GM23338 (cell line): Measurements from ENCODE around the gene NRAS.

Experiments
- CTCF ChIP-seq, 2 experiments: fragments of 200-600 bp in 1 of 2; sonication (generic) in 1 of 2; conservative IDR thresholded peaks; 2 replicates each; pipeline versions ENCODE4 v1.5.1 to v1.6.1; 2016 to 2017; ENCODE audit warnings: antibody characterized with exemption in 2 of 2, low read depth in 2 of 2, mild to moderate bottlenecking in 2 of 2, moderate library complexity in 1 of 2
- ETS1 ChIP-seq: IDR thresholded peaks from 2 replicates; pipeline ENCODE4 v1.6.1; 2016; ENCODE audit warnings: antibody characterized with exemption
- EZH2 ChIP-seq: fragments of 200-600 bp; sonication (generic); IDR thresholded peaks from one replicate; pipeline ENCODE4 v1.8.0; 2017; ENCODE audit warnings: antibody characterized with exemption, mild to moderate bottlenecking, low read depth; ENCODE audit not compliant: unreplicated experiment
- EZH2phosphoT487 ChIP-seq: fragments of 200-600 bp; sonication (generic); IDR thresholded peaks from one replicate; pipeline ENCODE4 v1.8.1; 2018; ENCODE audit warnings: antibody characterized with exemption; ENCODE audit not compliant: unreplicated experiment
- JUNB ChIP-seq: IDR thresholded peaks from one replicate; pipeline ENCODE4 v1.6.1; 2016; ENCODE audit warnings: antibody characterized with exemption; ENCODE audit not compliant: unreplicated experiment
- NANOG ChIP-seq: IDR thresholded peaks from 2 replicates; pipeline ENCODE4 v1.6.1; 2016; ENCODE audit warnings: antibody characterized with exemption, borderline replicate concordance
- POLR2AphosphoS5 ChIP-seq: IDR thresholded peaks from 2 replicates; pipeline ENCODE4 v1.6.1; 2016; ENCODE audit warnings: antibody characterized with exemption, low read depth
- REST ChIP-seq: IDR thresholded peaks from one replicate; pipeline ENCODE4 v1.6.1; 2018; ENCODE audit warnings: antibody characterized with exemption; ENCODE audit not compliant: unreplicated experiment
- ZNF331 ChIP-seq: fragments of 250-450 bp; sonication (Bioruptor Pico); IDR thresholded peaks from 2 replicates; pipeline ENCODE4 v1.5.0; 2020; ENCODE audit warnings: low read depth, mild to moderate bottlenecking, moderate library complexity

- no peak for TF ChIP-seq REST
- TF ChIP-seq CTCF (conservative IDR thresholded peaks at IDR 0.05; ENCODE audit: low read depth in 2 of 2), result no peak
- TF ChIP-seq POLR2AphosphoS5, result no peak
- TF ChIP-seq EZH2, result no peak
- TF ChIP-seq EZH2phosphoT487, result no peak
- TF ChIP-seq ETS1, result no peak
- no peak for TF ChIP-seq JUNB
- no peak for TF ChIP-seq NANOG
- no peak for TF ChIP-seq ZNF331 (CRISPR knock-in tag)
Observed at GRCh38 chr1:114666954-114667353, 49.6 kb downstream of the NRAS start.
